A549 (cell line): ENCODE data around the gene ARHGEF11.

ENCODE experiments used
- MAFK ChIP-seq: fragments of 450-650 bp; IDR thresholded peaks from 2 replicates; pipeline ENCODE4 v1.6.1; 2014; ENCODE audit not compliant: partially characterized antibody
- MAZ ChIP-seq: fragments of 150-350 bp; IDR thresholded peaks from 2 replicates; pipeline ENCODE4 v1.6.1; 2014; ENCODE audit warnings: antibody characterized with exemption, low read depth, low read length, borderline replicate concordance
- POLR2A ChIP-seq: IDR thresholded peaks from 2 replicates; pipeline ENCODE4 v1.6.1; 2012; ENCODE audit warnings: mild to moderate bottlenecking, low read length
- ZFP36 ChIP-seq: fragments of 450-650 bp; IDR thresholded peaks from 2 replicates; pipeline ENCODE4 v1.6.1; 2014; ENCODE audit warnings: borderline replicate concordance; ENCODE audit not compliant: partially characterized antibody
- TF ChIP-seq, protein P1 (sequence below): fragments of >200 bp; sonication (Bioruptor Twin); formaldehyde crosslinking; IDR thresholded peaks from 3 replicates; pipeline ENCODE4 v1.5.1; 2016
- TF ChIP-seq, protein P2 (sequence below): IDR thresholded peaks from 2 replicates; pipeline ENCODE4 v1.6.1; 2012
- TF ChIP-seq, protein P3 (sequence below): fragments of 250-450 bp; sonication (Bioruptor Pico); IDR thresholded peaks from 2 replicates; pipeline ENCODE4 v1.5.0; 2021; ENCODE audit warnings: mild to moderate bottlenecking, moderate library complexity, borderline replicate concordance

DNA sequence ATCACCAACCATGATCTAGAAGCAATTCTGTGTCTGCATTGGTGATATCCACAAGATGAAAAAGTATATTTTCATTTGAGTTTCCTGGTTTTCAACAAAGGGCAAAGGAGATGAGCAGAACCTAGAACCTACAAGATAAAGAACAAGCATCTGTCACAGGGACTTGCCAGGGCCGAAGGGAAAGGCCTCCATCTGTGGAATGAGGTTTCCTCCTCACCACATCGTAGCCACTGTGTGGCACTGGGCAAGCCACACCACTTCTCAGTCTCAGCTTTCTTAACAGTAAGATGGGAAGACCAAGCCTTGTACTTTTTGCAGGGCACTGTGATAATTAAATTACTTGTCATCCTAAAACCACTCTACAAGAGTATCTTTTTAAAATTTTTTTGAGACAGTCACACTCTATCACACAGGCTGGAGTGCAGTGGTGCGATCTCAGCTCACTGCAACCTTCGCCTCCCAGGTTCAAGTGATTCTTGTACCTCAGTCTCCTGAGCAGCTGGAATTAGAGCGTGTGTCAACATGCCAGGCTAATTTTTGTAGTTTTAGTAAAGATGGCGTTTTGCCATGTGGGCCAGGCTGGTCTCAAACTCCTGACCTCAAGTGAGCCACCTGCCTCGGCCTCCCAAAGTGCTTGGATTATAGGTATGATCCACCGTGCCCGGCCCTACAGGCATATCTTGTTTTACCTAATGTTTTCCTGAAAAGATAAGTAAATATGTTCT lies 45.8 kb downstream of the ARHGEF11 start:
- TF ChIP-seq, protein P1, sequence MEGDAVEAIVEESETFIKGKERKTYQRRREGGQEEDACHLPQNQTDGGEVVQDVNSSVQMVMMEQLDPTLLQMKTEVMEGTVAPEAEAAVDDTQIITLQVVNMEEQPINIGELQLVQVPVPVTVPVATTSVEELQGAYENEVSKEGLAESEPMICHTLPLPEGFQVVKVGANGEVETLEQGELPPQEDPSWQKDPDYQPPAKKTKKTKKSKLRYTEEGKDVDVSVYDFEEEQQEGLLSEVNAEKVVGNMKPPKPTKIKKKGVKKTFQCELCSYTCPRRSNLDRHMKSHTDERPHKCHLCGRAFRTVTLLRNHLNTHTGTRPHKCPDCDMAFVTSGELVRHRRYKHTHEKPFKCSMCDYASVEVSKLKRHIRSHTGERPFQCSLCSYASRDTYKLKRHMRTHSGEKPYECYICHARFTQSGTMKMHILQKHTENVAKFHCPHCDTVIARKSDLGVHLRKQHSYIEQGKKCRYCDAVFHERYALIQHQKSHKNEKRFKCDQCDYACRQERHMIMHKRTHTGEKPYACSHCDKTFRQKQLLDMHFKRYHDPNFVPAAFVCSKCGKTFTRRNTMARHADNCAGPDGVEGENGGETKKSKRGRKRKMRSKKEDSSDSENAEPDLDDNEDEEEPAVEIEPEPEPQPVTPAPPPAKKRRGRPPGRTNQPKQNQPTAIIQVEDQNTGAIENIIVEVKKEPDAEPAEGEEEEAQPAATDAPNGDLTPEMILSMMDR = no peak
- TF ChIP-seq, protein P2, sequence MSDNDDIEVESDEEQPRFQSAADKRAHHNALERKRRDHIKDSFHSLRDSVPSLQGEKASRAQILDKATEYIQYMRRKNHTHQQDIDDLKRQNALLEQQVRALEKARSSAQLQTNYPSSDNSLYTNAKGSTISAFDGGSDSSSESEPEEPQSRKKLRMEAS = no peak
- TF ChIP-seq POLR2A (no peak), MAFK (no peak), MAZ (no peak), ZFP36 (no peak)
- TF ChIP-seq, protein P3, sequence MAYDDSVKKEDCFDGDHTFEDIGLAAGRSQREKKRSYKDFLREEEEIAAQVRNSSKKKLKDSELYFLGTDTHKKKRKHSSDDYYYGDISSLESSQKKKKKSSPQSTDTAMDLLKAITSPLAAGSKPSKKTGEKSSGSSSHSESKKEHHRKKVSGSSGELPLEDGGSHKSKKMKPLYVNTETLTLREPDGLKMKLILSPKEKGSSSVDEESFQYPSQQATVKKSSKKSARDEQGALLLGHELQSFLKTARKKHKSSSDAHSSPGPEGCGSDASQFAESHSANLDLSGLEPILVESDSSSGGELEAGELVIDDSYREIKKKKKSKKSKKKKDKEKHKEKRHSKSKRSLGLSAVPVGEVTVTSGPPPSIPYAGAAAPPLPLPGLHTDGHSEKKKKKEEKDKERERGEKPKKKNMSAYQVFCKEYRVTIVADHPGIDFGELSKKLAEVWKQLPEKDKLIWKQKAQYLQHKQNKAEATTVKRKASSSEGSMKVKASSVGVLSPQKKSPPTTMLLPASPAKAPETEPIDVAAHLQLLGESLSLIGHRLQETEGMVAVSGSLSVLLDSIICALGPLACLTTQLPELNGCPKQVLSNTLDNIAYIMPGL (CRISPR knock-in tag) = no peak
